SJCRH30 (cell line): ENCODE results near the gene FBLL1. TPM values are rescaled to one million over a fixed set of nuclear protein-coding genes. Genes with fewer than 3 reads are reported as not detected.
"Not testable (repeated sequence)": the region's sequence is repeated elsewhere in the genome, so short reads cannot be mapped to it uniquely, and the experiment has no call there.

Source experiments
- DNase-seq, 2 experiments: peaks; one replicate each; pipeline ENCODE4 v3.0.0-alpha.2; 2015 to 2020
- H3K27ac ChIP-seq: fragments of 250-450 bp; sonication (Bioruptor Pico); 2 replicates; pipeline ENCODE4 v1.5.1; 2020; ENCODE audit warnings: mild to moderate bottlenecking, moderate library complexity
- H3K27me3 ChIP-seq: fragments of 250-450 bp; sonication (Bioruptor Pico); 2 replicates; pipeline ENCODE4 v1.5.1; 2020; ENCODE audit warnings: mild to moderate bottlenecking, moderate library complexity
- H3K36me3 ChIP-seq: fragments of 250-450 bp; sonication (Bioruptor Pico); 2 replicates; pipeline ENCODE4 v1.5.1; 2020; ENCODE audit warnings: mild to moderate bottlenecking, moderate library complexity
- H3K4me1 ChIP-seq: fragments of 250-450 bp; sonication (Bioruptor Pico); 2 replicates; pipeline ENCODE4 v1.5.1; 2020; ENCODE audit warnings: mild to moderate bottlenecking, moderate library complexity
- H3K4me3 ChIP-seq: fragments of 250-450 bp; sonication (Bioruptor Pico); 2 replicates; pipeline ENCODE4 v1.5.1; 2020; ENCODE audit warnings: mild to moderate bottlenecking, moderate library complexity
- H3K9me3 ChIP-seq: fragments of 250-450 bp; sonication (Bioruptor Pico); replicated peaks from 2 replicates; pipeline ENCODE4 v1.5.1; 2020; ENCODE audit warnings: mild to moderate bottlenecking, moderate library complexity
- total RNA-seq: library from RNA; depleted of rRNA; stranded (reverse); fragments of >200 nt; shearing (Covaris generic); gene quantifications from 2 replicates; pipeline ENCODE4 v1.2.3, GENCODE V29; 2014; rRNA removed

The FBLL1 gene
- total RNA-seq, 1 experiment from 2014 or later: not detected

DNA sequence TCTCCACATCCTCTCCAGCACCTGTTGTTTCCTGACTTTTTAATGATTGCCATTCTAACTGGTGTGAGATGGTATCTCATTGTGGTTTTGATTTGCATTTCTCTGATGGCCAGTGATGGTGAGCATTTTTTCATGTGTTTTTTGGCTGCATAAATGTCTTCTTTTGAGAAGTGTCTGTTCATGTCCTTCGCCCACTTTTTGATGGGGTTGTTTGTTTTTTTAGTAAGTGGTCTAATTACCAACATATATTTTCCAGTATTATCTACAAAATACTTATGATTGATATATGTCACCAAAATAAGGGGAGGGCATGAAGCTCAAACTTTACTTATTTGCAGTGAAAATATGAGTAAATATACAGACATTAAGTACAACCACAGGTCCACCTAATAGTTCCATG lies 45.1 kb downstream of the FBLL1 start:
- H3K9me3 ChIP-seq, H3K4me1 ChIP-seq, H3K4me3 ChIP-seq, H3K27me3 ChIP-seq, DNase-seq, H3K27ac ChIP-seq: not testable (repeated sequence)
- peaks cover 42% of the 10 kb centered on the region for H3K36me3 ChIP-seq

DNA sequence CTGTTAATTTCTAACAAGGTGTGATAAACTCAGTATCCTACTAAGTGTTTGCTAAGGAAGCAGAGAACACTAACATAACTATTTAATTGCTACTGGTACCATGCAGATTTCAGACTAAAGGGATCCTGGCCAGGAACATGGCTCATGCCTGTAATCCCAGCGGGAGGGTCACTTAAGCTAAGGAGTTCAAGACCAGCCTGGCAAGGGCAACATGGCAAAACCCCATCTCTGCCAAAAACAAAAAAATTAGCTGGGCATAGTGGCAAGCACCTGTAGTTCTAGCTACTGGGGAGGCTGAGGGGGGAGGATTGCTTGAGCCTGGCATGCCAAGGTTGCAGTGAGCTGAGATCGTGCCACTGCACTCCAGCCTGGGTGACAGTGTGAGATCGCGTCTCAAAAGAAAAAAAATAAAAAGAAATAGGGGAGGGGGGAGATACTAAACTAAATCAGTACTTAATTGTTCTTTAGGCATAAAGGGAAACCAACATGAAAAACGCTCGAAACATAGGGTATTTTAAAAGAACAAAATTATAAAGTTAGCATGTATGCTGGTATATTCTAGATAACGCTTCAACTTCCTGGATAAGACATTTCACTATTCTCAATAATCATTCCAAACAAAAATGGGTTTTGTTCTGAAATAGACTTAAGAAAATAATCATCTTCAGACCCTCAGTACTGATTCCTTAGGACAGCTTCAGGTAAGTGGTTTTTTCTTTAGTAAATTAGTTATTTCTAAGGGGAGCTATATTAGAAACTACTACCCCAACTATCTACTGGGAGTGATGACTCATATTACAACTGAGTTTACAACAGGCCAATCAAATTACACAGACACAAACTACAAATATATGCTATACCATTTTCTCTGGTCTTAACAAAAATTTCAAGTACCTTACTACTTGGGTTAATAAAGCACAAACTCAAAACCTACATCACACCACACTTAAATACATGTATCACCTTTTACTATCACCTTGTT lies 46.6 kb downstream of the FBLL1 start:
- Histone ChIP-seq H3K36me3 (peaks cover 29% of the 10 kb centered on the region), H3K9me3 (no peaks in the 10 kb centered on the region), H3K4me3 (no peak overlapping the region), H3K27me3 (no peaks in the 10 kb centered on the region), H3K4me1 (0 out of 2 replicates have a peak, but pooled peaks cover 3% of the 10 kb centered on the region), H3K27ac (no peak overlapping the region)
- DNase-seq: no peak

DNA sequence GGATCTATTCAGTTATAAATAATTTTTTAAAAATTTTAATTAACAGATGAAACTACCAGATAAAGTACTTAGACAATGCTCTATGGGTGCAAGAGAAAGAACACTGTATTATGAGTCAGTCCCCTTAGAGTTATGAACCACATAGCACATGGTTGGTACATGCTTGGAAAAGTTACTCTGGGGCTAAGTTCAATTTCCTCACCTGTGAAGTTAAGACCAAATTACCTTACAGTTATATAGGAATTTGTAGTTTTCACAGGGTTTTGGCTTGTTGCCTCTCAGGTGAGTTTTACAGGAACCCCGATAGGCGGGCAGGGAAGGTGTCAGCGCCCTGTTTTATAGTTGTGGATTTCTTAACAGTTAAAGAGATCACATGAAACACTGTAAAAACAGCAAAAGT lies 48.9 kb downstream of the FBLL1 start:
- H3K4me1 ChIP-seq: 0 out of 2 replicates have a peak, but pooled peaks cover 3% of the 10 kb centered on the region
- H3K27ac ChIP-seq: peak overlapping the region; percentile 95
- no peaks in the 10 kb centered on the region for H3K9me3 ChIP-seq
- peak overlapping the region; percentile 90 for H3K4me3 ChIP-seq
- peaks cover 23% of the 10 kb centered on the region for H3K36me3 ChIP-seq
- DNase-seq: peak in 1 of 2 experiments; percentile 13
- H3K27me3 ChIP-seq: no peaks in the 10 kb centered on the region

DNA sequence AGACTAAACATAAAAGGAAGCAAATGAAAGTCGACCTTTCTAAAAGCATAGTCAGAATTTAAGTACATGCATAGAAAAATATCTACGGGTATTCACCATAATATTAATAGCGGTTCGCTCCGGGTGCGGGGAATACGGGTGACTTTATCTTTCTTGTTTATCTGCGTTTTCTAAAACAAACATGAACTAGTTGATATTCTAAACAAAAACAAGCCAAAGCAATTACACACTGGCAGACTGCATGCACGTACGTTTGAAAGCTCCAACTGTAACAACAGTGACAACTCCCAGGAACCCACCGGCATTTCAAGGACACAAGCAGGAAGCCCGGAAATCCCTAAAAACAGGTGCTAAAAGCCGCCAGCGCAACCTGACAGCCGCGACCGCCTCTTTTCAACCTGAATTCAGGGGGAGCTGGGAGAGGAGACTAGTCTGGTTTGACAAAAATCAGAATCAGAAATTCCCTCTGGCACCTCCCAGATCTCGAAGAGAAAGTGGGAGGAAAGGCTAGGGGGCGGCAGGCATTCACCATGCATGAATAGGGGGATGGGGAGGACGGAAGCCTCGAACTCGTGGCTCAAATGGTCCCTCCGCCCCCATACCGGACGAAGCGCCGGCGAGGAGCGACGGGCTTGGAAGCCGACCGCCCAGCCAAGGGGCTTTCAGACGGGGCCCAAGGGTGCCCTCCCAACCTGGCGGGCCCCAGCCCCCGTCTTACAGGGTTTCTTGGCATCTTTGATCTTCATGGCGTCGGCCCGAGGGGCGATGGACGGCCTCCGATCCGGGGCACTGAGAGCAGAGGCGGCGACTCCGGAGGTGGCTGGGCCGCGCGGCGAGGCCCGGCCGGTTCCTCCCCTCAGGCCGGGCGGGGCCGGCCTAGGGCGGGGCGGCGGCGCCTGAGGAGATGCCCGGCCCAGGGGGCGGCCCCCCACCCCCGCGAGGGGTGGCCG lies 49.7 kb downstream of the FBLL1 start, which contains the start of gene PANK3:
Gene PANK3, minus strand, starts transcription at position 831 of the 950 bp plus-strand sequence. Its CDS starts 85 bp downstream, at position 746.
- Histone ChIP-seq H3K27ac (peak within 1 kb of the TSS; percentile 95), H3K27me3 (no peaks in the 10 kb centered on the region), H3K4me3 (peak within 1 kb of the TSS; percentile 90), H3K9me3 (no peaks in the 10 kb centered on the region), H3K36me3 (peaks cover 21% of the 10 kb centered on the region), H3K4me1 (0 out of 2 replicates have a peak, but pooled peaks cover 3% of the 10 kb centered on the region)
- DNase-seq: peak; percentile 72 to 85

DNA sequence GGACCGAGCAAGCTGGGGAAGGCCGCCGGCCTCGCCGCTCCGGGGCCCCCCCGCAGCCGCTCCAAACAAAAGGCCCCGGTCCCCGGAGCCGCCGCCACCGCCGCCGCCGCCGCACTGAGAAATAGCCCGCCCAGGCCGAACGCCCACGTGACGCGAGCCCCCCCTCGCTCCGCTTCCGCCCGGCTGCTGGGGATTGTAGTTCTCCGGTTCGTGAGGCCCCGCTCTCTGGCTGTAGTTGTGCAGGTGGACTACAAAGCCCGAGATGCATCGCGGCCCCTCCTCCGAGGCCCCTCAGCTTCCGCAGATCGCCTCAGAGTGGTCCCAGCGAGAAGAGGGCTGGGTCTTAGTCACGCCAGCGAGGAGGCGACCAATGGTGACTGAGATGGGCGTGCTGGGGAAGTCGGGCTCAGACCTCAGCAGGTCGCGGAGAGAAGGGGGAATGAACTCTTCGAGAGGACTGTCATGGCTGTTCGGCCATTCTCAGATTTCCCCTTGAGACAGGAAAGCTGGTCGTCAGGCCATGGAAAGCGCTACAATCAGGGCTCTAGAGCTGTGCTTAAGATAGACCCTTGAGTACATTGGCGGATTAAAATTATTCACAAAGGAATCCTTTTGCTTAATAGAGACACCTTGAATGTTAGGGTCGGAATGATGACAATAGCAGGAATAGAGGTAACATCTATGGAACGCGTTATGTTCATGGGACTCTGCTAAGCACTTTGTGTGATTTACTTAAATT lies 50.6 kb downstream of the FBLL1 start:
- DNase-seq: peak; percentile 98 to 99
- H3K27me3 ChIP-seq: no peaks in the 10 kb centered on the region

DNA sequence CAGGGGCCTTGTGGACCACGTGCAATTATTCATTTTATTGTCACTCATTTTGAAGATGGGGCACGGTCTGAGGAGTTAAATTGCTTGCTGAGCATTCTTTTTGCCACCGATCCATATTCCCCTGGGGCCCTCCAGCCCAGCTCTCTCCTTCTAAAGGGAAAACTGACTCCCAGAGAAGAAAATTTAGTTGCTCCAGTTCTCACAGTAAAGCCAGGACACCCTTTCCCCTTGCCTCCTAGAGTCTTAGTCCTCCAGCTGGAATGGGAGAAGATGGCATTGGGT lies 51.1 kb downstream of the FBLL1 start:
- H3K4me1 ChIP-seq: 0 out of 2 replicates have a peak, but pooled peaks cover 3% of the 10 kb centered on the region
- no peaks in the 10 kb centered on the region for H3K9me3 ChIP-seq
- H3K4me3 ChIP-seq: peak overlapping the region; percentile 90
- H3K27ac ChIP-seq: peak overlapping the region; percentile 95
- H3K27me3 ChIP-seq: no peaks in the 10 kb centered on the region
- DNase-seq: peak; percentile 40 to 60
- H3K36me3 ChIP-seq: peaks cover 13% of the 10 kb centered on the region

More for the DNA sequence above, 50.6 kb downstream of the FBLL1 start:
- H3K27ac ChIP-seq: peak overlapping the region; percentile 95
- H3K36me3 ChIP-seq: peaks cover 17% of the 10 kb centered on the region
- 0 out of 2 replicates have a peak, but pooled peaks cover 3% of the 10 kb centered on the region for H3K4me1 ChIP-seq
- no peaks in the 10 kb centered on the region for H3K9me3 ChIP-seq
- H3K4me3 ChIP-seq: peak overlapping the region; percentile 90

Other genes with a start within 250 kb of the FBLL1 start
- not detected in 2 replicates for gene WWC1, start 237.7 kb upstream of the FBLL1 start, total RNA-seq
- 137 and 139 TPM in 2 replicates for gene RARS1, start 42.8 kb upstream of the FBLL1 start, total RNA-seq
- gene PANK3, start 50.1 kb downstream of the FBLL1 start, total RNA-seq: 97.9 and 111 TPM in 2 replicates